SK-N-SH treated with all-trans-retinoic acid at 6 μM for 48 hours (cell line): Measurements from ENCODE around the gene VPS13D.

Experiments
- ATAC-seq: fragments of 200-7000 bp; cut with Tn5 transposase; 3 replicates; pipeline ENCODE4 v1.9.1; 2020; ENCODE audit warnings: mild to moderate bottlenecking, moderate library complexity
- ARNTL ChIP-seq: fragments of 450-650 bp; formaldehyde crosslinking; IDR thresholded peaks from 2 replicates; pipeline ENCODE4 v1.5.0; 2020; ENCODE audit warnings: low read depth, mild to moderate bottlenecking, moderate library complexity, borderline replicate concordance
- BACH2 ChIP-seq: fragments of 250-450 bp; sonication (Bioruptor Pico); IDR thresholded peaks from 2 replicates; pipeline ENCODE4 v1.9.0; 2021; ENCODE audit warnings: mild to moderate bottlenecking, borderline replicate concordance
- CREB5 ChIP-seq: fragments of 250-450 bp; sonication (Bioruptor Pico); IDR thresholded peaks from 2 replicates; pipeline ENCODE4 v1.5.1; 2020; ENCODE audit warnings: low read depth, mild to moderate bottlenecking, moderate library complexity
- CSDC2 ChIP-seq: fragments of 250-450 bp; sonication (Bioruptor Pico); IDR thresholded peaks from 2 replicates; pipeline ENCODE4 v1.5.0; 2020; ENCODE audit warnings: mild to moderate bottlenecking, moderate library complexity
- CSRNP3 ChIP-seq: fragments of 250-450 bp; sonication (Bioruptor Pico); IDR thresholded peaks from 2 replicates; pipeline ENCODE4 v1.5.1; 2021; ENCODE audit warnings: mild to moderate bottlenecking, moderate library complexity
- ESRRG ChIP-seq: fragments of 250-450 bp; sonication (Bioruptor Pico); IDR thresholded peaks from 2 replicates; pipeline ENCODE4 v1.6.1; 2021; ENCODE audit warnings: mild to moderate bottlenecking
- GLIS3 ChIP-seq: fragments of 250-450 bp; sonication (Bioruptor Pico); IDR thresholded peaks from 2 replicates; pipeline ENCODE4 v1.5.0; 2020; ENCODE audit warnings: mild to moderate bottlenecking, moderate library complexity
- OSR1 ChIP-seq: fragments of 250-450 bp; sonication (Bioruptor Pico); IDR thresholded peaks from 2 replicates; pipeline ENCODE4 v1.8.0; 2022; ENCODE audit warnings: moderate library complexity, mild to moderate bottlenecking, inconsistent platforms
- POU6F1 ChIP-seq: fragments of 250-450 bp; sonication (Bioruptor Pico); IDR thresholded peaks from 2 replicates; pipeline ENCODE4 v1.8.0; 2021; ENCODE audit warnings: low read depth, mild to moderate bottlenecking, moderate library complexity, borderline replicate concordance
- PPARA ChIP-seq: fragments of 250-450 bp; sonication (Bioruptor Pico); IDR thresholded peaks from 2 replicates; pipeline ENCODE4 v1.5.0; 2020; ENCODE audit warnings: mild to moderate bottlenecking, borderline replicate concordance
- RARB ChIP-seq: fragments of 250-450 bp; sonication (Bioruptor Pico); IDR thresholded peaks from 2 replicates; pipeline ENCODE4 v1.8.0; 2021; ENCODE audit warnings: mild to moderate bottlenecking, moderate library complexity
- SNAI2 ChIP-seq: fragments of 250-450 bp; sonication (Bioruptor Pico); IDR thresholded peaks from 2 replicates; pipeline ENCODE4 v1.5.0; 2020; ENCODE audit warnings: mild to moderate bottlenecking, moderate library complexity
- TCF4 ChIP-seq: fragments of 250-450 bp; sonication (Bioruptor Pico); IDR thresholded peaks from 2 replicates; pipeline ENCODE4 v1.8.0; 2021; ENCODE audit warnings: mild to moderate bottlenecking, moderate library complexity, borderline replicate concordance
- TOX ChIP-seq: fragments of 250-450 bp; sonication (Bioruptor Pico); IDR thresholded peaks from 2 replicates; pipeline ENCODE4 v1.8.0; 2021; ENCODE audit warnings: mild to moderate bottlenecking, moderate library complexity, borderline replicate concordance
- TSHZ2 ChIP-seq: fragments of 250-450 bp; sonication (Bioruptor Pico); IDR thresholded peaks from 2 replicates; pipeline ENCODE4 v1.5.0; 2020; ENCODE audit warnings: mild to moderate bottlenecking, moderate library complexity
- ZC3H10 ChIP-seq: fragments of 250-450 bp; sonication (Bioruptor Pico); IDR thresholded peaks from 2 replicates; pipeline ENCODE4 v1.5.1; 2021; ENCODE audit warnings: mild to moderate bottlenecking, moderate library complexity
- ZFP3 ChIP-seq: fragments of 250-450 bp; sonication (Bioruptor Pico); IDR thresholded peaks from 2 replicates; pipeline ENCODE4 v1.5.0; 2020; ENCODE audit warnings: mild to moderate bottlenecking, moderate library complexity
- ZFP30 ChIP-seq: fragments of 450-650 bp; formaldehyde crosslinking; IDR thresholded peaks from 2 replicates; pipeline ENCODE4 v1.5.0; 2022; ENCODE audit warnings: mild to moderate bottlenecking, moderate library complexity
- ZNF565 ChIP-seq: fragments of 450-650 bp; formaldehyde crosslinking; conservative IDR thresholded peaks from 2 replicates; pipeline ENCODE4 v1.5.0; 2020; ENCODE audit warnings: low read depth, mild to moderate bottlenecking, moderate library complexity
- ZNF8 ChIP-seq: fragments of 450-650 bp; formaldehyde crosslinking; IDR thresholded peaks from 2 replicates; pipeline ENCODE4 v1.5.0; 2020; ENCODE audit warnings: mild to moderate bottlenecking, moderate library complexity

Gene VPS13D

DNA sequence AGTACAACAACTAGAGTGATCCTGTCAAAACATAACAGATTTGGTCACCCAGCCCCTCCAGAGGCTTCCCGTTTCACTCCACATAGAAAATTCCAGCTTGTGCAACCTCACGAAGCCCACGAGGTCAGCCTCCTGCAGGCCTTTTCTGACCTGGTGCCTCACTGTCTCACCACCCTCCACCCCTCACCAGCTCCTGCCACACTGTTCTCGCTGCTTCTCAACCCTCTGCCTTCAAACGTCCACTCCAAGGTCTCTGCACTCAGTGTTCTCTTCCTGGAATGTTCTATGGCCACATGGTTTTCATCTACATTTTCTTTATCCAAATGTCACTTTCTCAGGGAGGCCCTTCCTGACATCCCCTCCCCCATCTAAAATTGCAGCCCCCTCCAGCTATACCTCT lies 209.2 kb downstream of the VPS13D start:
- TF ChIP-seq ZNF8 = no peak
- no peak for TF ChIP-seq TCF4
- TF ChIP-seq SNAI2 (CRISPR knock-in tag) = no peak
- TF ChIP-seq POU6F1 (CRISPR knock-in tag) = no peak
- TF ChIP-seq CREB5 (CRISPR knock-in tag) = no peak
- TF ChIP-seq TSHZ2 = no peak
- no peak for TF ChIP-seq ZNF565
- TF ChIP-seq CSRNP3 (CRISPR knock-in tag) = no peak
- no peak for TF ChIP-seq ESRRG (CRISPR knock-in tag)
- no peak for TF ChIP-seq CSDC2 (CRISPR knock-in tag)
- TF ChIP-seq GLIS3 (CRISPR knock-in tag) = no peak
- no peak for TF ChIP-seq ZC3H10 (CRISPR knock-in tag)
- no peak for TF ChIP-seq OSR1 (CRISPR knock-in tag)
- TF ChIP-seq ARNTL = no peak
- no peak for TF ChIP-seq ZFP3

GRCh38 chr1:12441414-12442105 lies 211.7 kb downstream of the VPS13D start:
- TF ChIP-seq TOX (CRISPR knock-in tag) (no peak), TSHZ2 (no peak), ZFP30 (CRISPR knock-in tag) (no peak), ARNTL (no peak)
- ATAC-seq = no peak

More for the DNA sequence above, 209.2 kb downstream of the VPS13D start:
- ATAC-seq = 0 out of 3 replicates have a peak, but pooled peaks have one; percentile 20

DNA sequence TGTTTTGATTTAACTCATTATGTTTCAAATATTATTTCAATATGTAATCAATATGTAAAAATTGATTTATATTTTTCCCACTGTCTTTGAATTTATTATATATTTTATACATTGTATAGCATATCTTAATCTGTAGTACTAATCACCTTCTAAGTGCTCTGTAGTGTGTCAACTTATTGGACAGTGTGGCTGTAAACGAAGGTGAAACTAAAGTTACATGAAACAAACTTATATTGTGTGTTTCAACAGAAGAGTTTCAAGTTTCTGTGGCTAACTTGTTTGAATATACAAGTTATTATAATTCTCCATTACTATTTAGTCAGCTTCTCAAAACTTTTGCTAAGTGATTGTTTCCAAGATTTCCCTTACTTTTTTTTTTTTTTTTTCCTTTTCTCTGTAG lies 212.4 kb downstream of the VPS13D start:
- ATAC-seq = no peak
- TF ChIP-seq ZNF8 = no peak
- no peak for TF ChIP-seq RARB
- TF ChIP-seq PPARA = no peak
- no peak for TF ChIP-seq ZFP3
- no peak for TF ChIP-seq ESRRG (CRISPR knock-in tag)
- TF ChIP-seq POU6F1 (CRISPR knock-in tag) = no peak
- no peak for TF ChIP-seq ZC3H10 (CRISPR knock-in tag)
- TF ChIP-seq ZFP30 (CRISPR knock-in tag) = no peak
- TF ChIP-seq CSDC2 (CRISPR knock-in tag) = no peak
- no peak for TF ChIP-seq BACH2 (CRISPR knock-in tag)
- no peak for TF ChIP-seq TSHZ2
- TF ChIP-seq TCF4 = no peak
